GM18951 (cell line): Measurements from ENCODE around the gene VSTM4.

Experiments used
- POLR2A ChIP-seq: IDR thresholded peaks from 4 replicates; pipeline ENCODE4 v1.6.1; 2011; ENCODE audit warnings: mild to moderate bottlenecking; ENCODE audit not compliant: insufficient read length, insufficient read depth; ENCODE audit errors: extremely low read depth
- in situ Hi-C: fragments of 300-500 bp; cut with MboI; formaldehyde crosslinking; loops from one replicate; pipeline ENCODE4 v1.12.0; 2022; ENCODE audit warnings: low sequenced_read_pairs, mixed read lengths, inconsistent platforms; ENCODE audit not compliant: unreplicated experiment

The VSTM4 gene

GRCh38 chr10:49009199-49009979 lies 105.9 kb downstream of the VSTM4 start:
- TF ChIP-seq POLR2A = no peak
- in situ Hi-C loops = no loop called here

- no peak for TF ChIP-seq POLR2A
These were observed 106.7 kb downstream of the VSTM4 start for GRCh38 chr10:49008505-49009198.

GRCh38 chr10:49008091-49008490 lies 107.2 kb downstream of the VSTM4 start:
- TF ChIP-seq POLR2A = no peak
- in situ Hi-C loops = no loop called here

More at GRCh38 chr10:49008505-49009198, 106.7 kb downstream of the VSTM4 start:
- in situ Hi-C loops = no loop called here

GRCh38 chr10:49007129-49007528 lies 108.2 kb downstream of the VSTM4 start:
- in situ Hi-C loops = no loop called here
- no peak for TF ChIP-seq POLR2A

- in situ Hi-C loops = no loop called here
- no peak for TF ChIP-seq POLR2A
These were observed 110.1 kb downstream of the VSTM4 start for GRCh38 chr10:49005270-49005669.

GRCh38 chr10:49001870-49002672 lies 113.3 kb downstream of the VSTM4 start:
- in situ Hi-C loops = no loop called here
- no peak for TF ChIP-seq POLR2A

- no peak for TF ChIP-seq POLR2A
- in situ Hi-C loops = no loop called here
These were observed 113.9 kb downstream of the VSTM4 start for GRCh38 chr10:49001402-49001801.

GRCh38 chr10:49000437-49001398 lies 114.6 kb downstream of the VSTM4 start:
- in situ Hi-C loops = no loop called here
- TF ChIP-seq POLR2A = no peak

GRCh38 chr10:48999346-48999745 lies 116.0 kb downstream of the VSTM4 start:
- TF ChIP-seq POLR2A = no peak
- in situ Hi-C loops = no loop called here

GRCh38 chr10:48996329-48996728 lies 119.0 kb downstream of the VSTM4 start:
- TF ChIP-seq POLR2A = no peak
- in situ Hi-C loops = no loop called here

GRCh38 chr10:48993627-48994026 lies 121.7 kb downstream of the VSTM4 start:
- no peak for TF ChIP-seq POLR2A
- in situ Hi-C loops = no loop called here

GRCh38 chr10:48990226-48990625 lies 125.1 kb downstream of the VSTM4 start:
- TF ChIP-seq POLR2A = no peak
- in situ Hi-C loops = no loop called here
